Aorta (tissue), 5 donors: ENCODE measurements around the gene COL4A6. TPM values are rescaled to one million over a fixed set of nuclear protein-coding genes. Genes with fewer than 3 reads are reported as not detected.
"Not testable (repeated sequence)": the region's sequence is repeated elsewhere in the genome, so short reads cannot be mapped to it uniquely, and the experiment has no call there.

Experiments used
- ATAC-seq: fragments of 200-7000 bp; cut with Tn5 transposase; one replicate; pipeline ENCODE4 v1.9.1; 2022; ENCODE audit warnings: moderate library complexity; ENCODE audit not compliant: low FRiP score
- DNase-seq, 2 donors: peaks; one replicate each; pipeline ENCODE4 v3.0.0-alpha.2; 2020
- H3K27ac ChIP-seq, 2 donors: one replicate each; pipeline ENCODE4 v1.5.1; 2013; ENCODE audit warnings: low read length in 2 of 2, mild to moderate bottlenecking in 2 of 2, moderate library complexity in 2 of 2, control low read depth in 1 of 2, inconsistent platforms in 1 of 2, low read depth in 1 of 2
- H3K27me3 ChIP-seq, 2 donors: one replicate each; pipeline ENCODE4 v1.6.1; 2013; ENCODE audit warnings: control low read depth in 1 of 2, low read length in 1 of 2, mild to moderate bottlenecking in 1 of 2, moderate library complexity in 1 of 2; ENCODE audit not compliant: insufficient read depth in 2 of 2, control insufficient read depth in 1 of 2
- H3K36me3 ChIP-seq, 2 donors: one replicate each; pipeline ENCODE4 v1.6.1; 2013; ENCODE audit warnings: control low read depth in 1 of 2, low read length in 1 of 2, mild to moderate bottlenecking in 1 of 2; ENCODE audit not compliant: insufficient read depth in 2 of 2, control insufficient read depth in 1 of 2
- H3K4me1 ChIP-seq, 2 donors: one replicate each; pipeline ENCODE4 v1.6.1; 2013; ENCODE audit warnings: low read length in 2 of 2, control low read depth in 1 of 2, mild to moderate bottlenecking in 1 of 2, moderate library complexity in 1 of 2; ENCODE audit not compliant: insufficient read depth in 2 of 2, control insufficient read depth in 1 of 2
- H3K4me3 ChIP-seq, 2 donors: one replicate each; pipeline ENCODE4 v1.5.1; 2013; ENCODE audit warnings: low read length in 2 of 2, control low read depth in 1 of 2, mild to moderate bottlenecking in 1 of 2
- H3K9me3 ChIP-seq: one replicate; pipeline ENCODE4 v1.6.1; 2013; ENCODE audit warnings: mild to moderate bottlenecking, low read length; ENCODE audit not compliant: control insufficient read depth
- WGBS, 2 donors: extraction: QIAGEN DNeasy Blood & Tissue Kit; methylation state at CpG; one replicate each; pipeline ENCODE4 v1.1.7; 2013; 5-methylcytosine and 5-hydroxymethylcytosine counted together
- intact Hi-C, 2 donors: fragments of 100-400 bp; cut with DNase I; formaldehyde crosslinking; loops; one replicate each; pipeline versions ENCODE4 v1.14.2 to v1.15.0; 2022
- long read RNA-seq, 2 donors: library from polyadenylated mRNA; unstranded; transcript quantifications; one replicate each; pipeline ENCODE4 v2.0.0, GENCODE V29; 2020 to 2021
- polyA plus RNA-seq, 2 donors: library from polyadenylated mRNA; stranded (reverse); fragments of 200-250 nt; gene quantifications; one replicate each; pipeline ENCODE4 v1.2.3, GENCODE V29; 2013
- total RNA-seq, 2 donors: library from RNA; stranded (reverse); fragmentation: NEBNext Ultra II Directional; extraction: Animal tissue kit (Norgen Biotek cat#: 25700); gene quantifications; one replicate each; pipeline ENCODE4 v1.2.1, GENCODE V29; 2021
- donor health status: healthy with polysubstance abuse.
- donor health status: Bipolar disorder and iron deficiency.
- donor health status: DM: no; HTN: no; CAD: no.
- donor health status: DM: no; HTN: no; CAD: no.
- donor health status: DM: yes; HTN: yes; CAD: no.

The COL4A6 gene
- 1 to 10 TPM; 2.7 to 7.2 TPM for total RNA-seq
- polyA plus RNA-seq: under 1 TPM; 0.75 to 0.87 TPM
- long read RNA-seq, donor 1, partial matches to known transcripts: 4 of 6 reads
- long read RNA-seq, donor 1, other reads (novel, unspliced or antisense): 2 of 6 reads
- long read RNA-seq, donor 2, partial matches to known transcripts: 1 of 2 reads
- long read RNA-seq, donor 2, other reads (novel, unspliced or antisense): 1 of 2 reads

GRCh38 chrX:108438110-108438623 is at the start of gene COL4A6:
Gene COL4A6, minus strand, starts transcription at chrX:108438422. Its CDS starts 226 bp downstream, at chrX:108438196.
- no peak within 1 kb of the TSS for H3K27ac ChIP-seq
- intact Hi-C loops: no loop called here
- peak; percentile 49 for ATAC-seq
- H3K4me3 ChIP-seq: peak within 1 kb of the TSS; percentile 3 to 67
- no peaks in the 10 kb centered on the region for H3K9me3 ChIP-seq
- no peaks in the 10 kb centered on the region for H3K4me1 ChIP-seq
- peak in 1 of 2 donors; percentile 40 for DNase-seq
- no peaks in the 10 kb centered on the region for H3K27me3 ChIP-seq
- 4 to 18% methylated on average over 16 of the region's 16 CpGs for WGBS, 2 donors
- no peaks in the 10 kb centered on the region for H3K36me3 ChIP-seq

GRCh38 chrX:108485960-108486359 is 47.7 kb upstream of the COL4A6 start:
- Histone ChIP-seq H3K27me3 (no peaks in the 10 kb centered on the region), H3K4me1 (no peaks in the 10 kb centered on the region), H3K9me3 (no peaks in the 10 kb centered on the region), H3K4me3 (no peak overlapping the region), H3K27ac (no peak overlapping the region), H3K36me3 (no peaks in the 10 kb centered on the region)
- 61 to 90% methylated on average over 2 of the region's 2 CpGs for WGBS, 2 donors
- ATAC-seq: no peak
- intact Hi-C loops: no loop called here
- DNase-seq: no peak

DNA sequence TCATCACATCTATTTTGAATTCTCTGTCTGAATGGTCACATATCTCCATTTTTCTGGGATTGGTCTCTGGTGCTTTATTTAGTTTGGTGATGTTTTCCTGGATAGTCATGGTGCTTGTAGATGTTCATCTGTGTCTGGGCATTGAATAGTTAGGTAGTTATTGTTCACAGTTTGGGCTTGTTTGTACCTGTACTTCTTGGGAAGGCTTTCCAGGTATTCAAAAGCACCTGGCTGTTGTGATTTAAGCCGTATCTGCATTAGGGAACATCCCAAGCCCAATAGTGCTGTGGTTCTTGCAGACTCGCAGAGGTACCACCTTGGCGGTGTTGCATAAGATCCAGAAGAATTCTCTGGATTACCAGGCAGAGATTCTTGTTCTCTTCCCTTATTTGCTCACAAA is 46.0 kb upstream of the COL4A6 start:
- intact Hi-C loops: no loop called here
- no peaks in the 10 kb centered on the region for H3K27me3 ChIP-seq
- DNase-seq (no peak), ATAC-seq (no peak)
- H3K4me3 ChIP-seq: no peak overlapping the region
- no peaks in the 10 kb centered on the region for H3K36me3 ChIP-seq
- H3K4me1 ChIP-seq: no peaks in the 10 kb centered on the region
- H3K9me3 ChIP-seq: no peaks in the 10 kb centered on the region
- H3K27ac ChIP-seq: no peak overlapping the region
- WGBS, 2 donors: 80 to 96% methylated on average over 3 of the region's 3 CpGs

DNA sequence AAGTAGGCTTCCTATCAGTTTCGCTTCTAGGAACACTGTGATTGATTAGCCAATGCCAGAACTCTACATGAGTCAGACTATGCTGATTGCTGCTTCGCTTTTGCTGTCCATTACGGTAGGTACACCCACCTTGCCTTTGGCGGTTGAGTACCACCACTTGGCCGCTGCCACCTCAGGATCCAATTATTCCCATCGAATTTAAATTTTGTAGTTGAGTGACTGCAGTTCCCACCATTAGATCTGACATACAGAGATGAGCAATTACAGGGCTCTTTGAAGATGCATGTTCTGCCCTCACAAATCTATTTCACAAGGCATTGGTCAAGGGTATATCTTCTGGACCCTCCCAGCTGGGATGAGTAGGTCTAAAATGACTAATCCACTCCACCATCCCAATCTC is 43.3 kb upstream of the COL4A6 start:
- H3K4me3 ChIP-seq, DNase-seq, H3K9me3 ChIP-seq, H3K4me1 ChIP-seq, H3K27ac ChIP-seq, H3K36me3 ChIP-seq, intact Hi-C loops, H3K27me3 ChIP-seq, ATAC-seq: not testable (repeated sequence)
- WGBS, 2 donors: 86 to 97% methylated on average over 6 of the region's 6 CpGs

- no peaks in the 10 kb centered on the region for H3K4me1 ChIP-seq
- no peak overlapping the region for H3K27ac ChIP-seq
- no peak overlapping the region for H3K4me3 ChIP-seq
- no peaks in the 10 kb centered on the region for H3K9me3 ChIP-seq
- H3K36me3 ChIP-seq: no peaks in the 10 kb centered on the region
- no peaks in the 10 kb centered on the region for H3K27me3 ChIP-seq
- intact Hi-C loops: no loop called here
- no peak for ATAC-seq
- no peak for DNase-seq
Measured at GRCh38 chrX:108473979-108474378, 35.8 kb upstream of the COL4A6 start.

DNA sequence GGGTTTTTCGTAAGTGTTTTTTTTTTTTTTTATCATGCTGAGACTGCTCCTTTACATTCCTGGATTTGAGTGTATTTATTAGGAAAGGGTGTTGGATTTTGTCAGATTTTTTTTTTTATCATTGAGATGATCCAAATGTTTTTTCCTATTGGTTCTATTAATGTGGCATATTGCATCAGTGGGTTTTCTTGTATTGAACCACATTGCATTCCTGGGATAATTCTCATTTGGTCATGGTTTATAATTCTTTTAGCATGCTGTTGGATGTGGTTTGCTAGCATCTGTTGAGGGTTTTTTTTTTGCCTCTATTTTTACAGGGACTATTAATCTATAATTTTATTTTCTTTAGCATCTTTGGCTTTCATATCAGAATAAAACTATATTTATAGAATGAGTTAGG is 30.3 kb upstream of the COL4A6 start:
- WGBS, 2 donors: 84 to 90% methylated on average over 1 of the region's 1 CpG
- Histone ChIP-seq H3K4me1 (no peaks in the 10 kb centered on the region), H3K36me3 (no peaks in the 10 kb centered on the region), H3K9me3 (no peaks in the 10 kb centered on the region), H3K27me3 (no peaks in the 10 kb centered on the region), H3K4me3 (no peak overlapping the region), H3K27ac (no peak overlapping the region)
- intact Hi-C loops: no loop called here
- ATAC-seq (no peak), DNase-seq (no peak)

DNA sequence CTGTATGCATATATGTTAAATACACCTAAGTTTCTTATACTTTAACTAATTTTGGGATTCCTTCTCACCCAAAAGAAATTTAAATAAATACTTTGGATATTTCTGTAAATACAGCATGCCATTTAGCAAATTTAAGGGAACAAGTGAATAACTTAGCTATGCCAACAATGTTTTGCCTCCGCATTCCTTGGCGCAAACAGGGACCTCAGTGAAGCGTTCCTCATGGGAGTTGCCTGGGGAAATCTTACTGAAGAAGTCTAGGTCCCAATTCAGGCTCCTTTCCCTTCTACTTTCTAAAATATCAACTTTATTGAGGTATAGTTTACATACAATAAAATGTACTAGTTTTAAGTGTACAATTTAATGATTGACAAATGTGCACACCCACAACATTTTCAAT is 26.4 kb upstream of the COL4A6 start:
- no peaks in the 10 kb centered on the region for H3K4me1 ChIP-seq
- no peaks in the 10 kb centered on the region for H3K9me3 ChIP-seq
- no peak for DNase-seq
- H3K36me3 ChIP-seq: no peaks in the 10 kb centered on the region
- 6 to 9% methylated on average over 3 of the region's 3 CpGs for WGBS, 2 donors
- H3K27me3 ChIP-seq: no peaks in the 10 kb centered on the region
- no peak overlapping the region for H3K27ac ChIP-seq
- no peak for ATAC-seq
- intact Hi-C loops: no loop called here
- no peak overlapping the region for H3K4me3 ChIP-seq

- intact Hi-C loops: no loop called here
- WGBS, 2 donors: 37 to 47% methylated on average over 4 of the region's 4 CpGs
- Histone ChIP-seq H3K4me3 (no peak overlapping the region), H3K27ac (no peak overlapping the region), H3K9me3 (no peaks in the 10 kb centered on the region), H3K4me1 (no peaks in the 10 kb centered on the region), H3K36me3 (no peaks in the 10 kb centered on the region), H3K27me3 (no peaks in the 10 kb centered on the region)
- ATAC-seq (no peak), DNase-seq (no peak)
Measured at GRCh38 chrX:108456971-108457477, 18.8 kb upstream of the COL4A6 start.

GRCh38 chrX:108453841-108454240 is 15.6 kb upstream of the COL4A6 start:
- intact Hi-C loops: no loop called here
- H3K27ac ChIP-seq: no peak overlapping the region
- no peak for DNase-seq

More at GRCh38 chrX:108453841-108454240, 15.6 kb upstream of the COL4A6 start:
- H3K9me3 ChIP-seq: no peaks in the 10 kb centered on the region
- no peaks in the 10 kb centered on the region for H3K27me3 ChIP-seq
- WGBS, 2 donors: 47 to 70% methylated on average over 3 of the region's 3 CpGs
- no peak for ATAC-seq
- H3K4me1 ChIP-seq: no peaks in the 10 kb centered on the region
- H3K36me3 ChIP-seq: no peaks in the 10 kb centered on the region
- H3K4me3 ChIP-seq: no peak overlapping the region
